DMS53 treated with DMSO at 0.1 percent for 48 hours (cell line): Measurements from ENCODE around the gene TOR1A.

Source experiments
- DNase-seq: peaks from one replicate; lab custom pipeline; 2025; ENCODE audit not compliant: unreplicated experiment; lab: John Stamatoyannopoulos, UW

The TOR1A gene

DNA sequence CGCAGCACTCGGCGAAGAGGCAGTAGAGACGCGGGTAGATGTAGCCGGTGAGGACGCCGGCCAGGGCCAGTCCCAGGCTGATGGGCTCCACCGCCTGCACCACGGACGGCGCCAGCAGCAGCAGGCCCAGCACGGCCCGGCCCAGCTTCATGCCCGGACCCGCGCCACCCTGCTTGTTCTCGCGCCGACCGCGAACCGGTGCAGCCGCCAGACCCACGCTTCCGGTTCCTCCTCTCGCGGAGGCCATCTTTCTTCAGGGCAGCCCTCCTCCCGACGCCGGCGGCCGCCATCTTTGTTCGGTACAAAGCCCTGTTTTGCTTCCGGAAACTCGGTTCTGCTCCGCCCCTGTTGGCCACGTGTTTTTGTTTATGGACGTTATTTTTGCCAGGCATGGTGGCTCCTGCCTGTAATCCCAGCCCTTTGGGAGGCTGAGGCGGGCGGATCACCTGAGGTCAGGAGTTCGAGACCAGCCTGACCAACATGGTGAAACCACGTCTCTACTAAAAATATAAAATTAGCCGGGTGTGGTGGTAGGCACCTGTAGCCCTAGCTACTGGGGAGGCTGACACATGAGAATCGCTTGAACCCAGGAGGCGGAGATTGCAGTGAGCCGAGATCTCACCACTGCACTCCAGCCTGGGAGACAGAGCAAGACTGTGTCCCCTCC is at the start of gene TOR1A:
Gene TOR1A, minus strand, starts transcription at position 202 of the 667 bp plus-strand sequence. Its CDS starts 51 bp downstream, at position 151.
- peak; percentile 87 for DNase-seq

- DNase-seq, result no peak
Measured at GRCh38 chr9:129871046-129871445, 47.1 kb upstream of the TOR1A start.

DNA sequence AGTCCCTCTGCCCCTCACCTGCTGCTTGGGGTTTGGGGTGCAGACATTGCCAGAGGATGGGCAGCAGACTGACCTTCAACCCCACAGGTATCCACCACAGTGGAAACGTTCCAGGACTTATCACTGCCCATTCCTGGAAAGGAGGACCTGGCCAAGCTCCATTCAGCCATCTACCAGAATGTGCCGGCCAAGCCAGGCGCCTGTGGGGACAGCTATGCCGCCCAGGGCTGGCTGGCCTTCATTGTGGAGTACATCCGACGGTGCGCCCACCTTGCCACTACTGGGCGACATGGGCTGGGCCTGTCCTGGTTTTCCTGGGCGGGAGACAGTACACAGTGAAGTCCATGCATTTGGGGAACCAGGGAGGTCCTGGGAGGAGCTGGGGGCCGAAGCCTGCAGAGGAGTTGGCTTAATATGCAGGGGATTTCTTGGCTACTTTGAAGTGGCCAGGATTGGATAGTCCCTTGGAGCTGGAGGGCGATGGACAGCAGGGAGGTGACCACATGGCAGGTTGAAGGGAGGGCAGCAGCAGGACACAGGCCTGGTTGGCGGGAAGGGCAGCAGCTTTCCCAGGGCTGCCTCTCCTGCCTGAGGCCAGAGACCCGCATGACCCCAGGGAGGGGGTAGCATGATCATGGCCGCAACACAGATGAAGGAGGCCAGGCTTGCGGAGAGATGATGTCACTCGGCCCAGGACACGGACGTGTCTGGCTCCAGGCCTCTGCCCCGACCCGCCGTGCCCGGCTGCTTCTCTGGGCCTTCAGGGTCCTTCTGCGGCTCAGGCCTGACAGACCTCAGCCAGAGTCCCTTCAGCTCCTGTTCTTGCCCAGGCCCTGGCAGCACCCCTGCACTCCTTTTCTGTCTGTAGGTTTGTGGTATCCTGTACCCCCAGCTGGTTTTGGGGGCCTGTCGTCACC is 45.9 kb upstream of the TOR1A start:
- DNase-seq, result no peak

DNA sequence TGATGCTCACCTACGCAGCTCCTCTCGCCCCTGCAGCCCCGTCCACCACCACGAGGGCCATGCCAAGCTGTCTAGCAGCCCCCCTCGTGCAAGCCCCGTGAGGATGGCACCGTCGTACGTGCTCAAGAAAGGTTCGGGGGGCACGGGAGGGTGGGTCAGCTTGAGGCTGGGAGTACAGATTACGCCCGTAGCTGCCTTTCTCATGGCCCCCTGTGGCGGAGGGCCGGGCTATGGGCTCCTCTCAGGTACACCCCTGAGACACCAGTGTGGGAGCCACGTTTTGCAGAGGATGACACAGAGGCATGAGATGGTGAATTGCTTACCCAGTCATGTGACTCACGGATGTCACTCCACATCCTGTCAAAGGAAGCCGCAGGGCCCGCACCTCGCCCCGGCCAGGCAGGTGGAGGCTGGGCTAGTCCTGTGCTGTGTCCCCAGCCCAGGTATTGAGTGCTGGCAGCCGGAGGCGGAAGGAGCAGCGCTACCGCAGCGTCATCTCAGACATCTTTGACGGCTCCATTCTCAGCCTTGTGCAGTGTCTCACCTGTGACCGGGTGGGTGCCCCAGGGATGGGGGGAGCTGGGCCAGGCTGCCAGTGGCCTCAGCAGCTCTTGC is 45.0 kb upstream of the TOR1A start:
- no peak for DNase-seq

DNA sequence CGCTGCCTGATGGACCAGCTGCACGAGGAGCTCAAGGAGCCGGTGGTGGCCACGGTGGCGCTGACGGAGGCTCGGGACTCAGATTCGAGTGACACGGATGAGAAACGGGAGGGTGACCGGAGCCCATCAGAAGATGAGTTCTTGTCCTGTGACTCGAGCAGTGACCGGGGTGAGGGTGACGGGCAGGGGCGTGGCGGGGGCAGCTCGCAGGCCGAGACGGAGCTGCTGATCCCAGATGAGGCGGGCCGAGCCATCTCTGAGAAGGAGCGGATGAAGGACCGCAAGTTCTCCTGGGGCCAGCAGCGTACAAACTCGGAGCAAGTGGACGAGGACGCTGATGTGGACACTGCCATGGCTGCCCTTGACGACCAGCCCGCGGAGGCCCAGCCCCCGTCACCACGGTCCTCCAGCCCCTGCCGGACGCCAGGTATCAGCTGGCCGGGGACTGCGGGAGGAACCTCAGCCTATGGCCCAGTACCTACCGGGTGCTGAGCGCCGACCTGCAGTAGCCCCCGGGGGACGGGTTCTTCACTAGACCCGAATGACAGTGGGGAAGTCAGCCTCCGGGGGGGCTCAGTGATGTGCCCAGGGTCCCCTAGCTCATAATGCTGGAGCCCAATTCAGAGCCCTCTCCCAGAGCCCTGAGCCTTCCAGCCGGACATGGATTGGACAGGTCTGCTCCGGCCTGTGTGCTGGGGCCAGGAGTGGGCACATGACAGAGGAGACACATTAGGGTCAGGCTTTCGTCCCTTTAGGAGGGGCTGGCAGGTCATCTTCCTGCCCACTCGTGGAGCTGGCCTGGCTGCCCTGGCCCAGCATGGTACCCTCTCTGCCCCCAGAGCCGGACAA is 44.3 kb upstream of the TOR1A start:
- DNase-seq, result no peak

DNA sequence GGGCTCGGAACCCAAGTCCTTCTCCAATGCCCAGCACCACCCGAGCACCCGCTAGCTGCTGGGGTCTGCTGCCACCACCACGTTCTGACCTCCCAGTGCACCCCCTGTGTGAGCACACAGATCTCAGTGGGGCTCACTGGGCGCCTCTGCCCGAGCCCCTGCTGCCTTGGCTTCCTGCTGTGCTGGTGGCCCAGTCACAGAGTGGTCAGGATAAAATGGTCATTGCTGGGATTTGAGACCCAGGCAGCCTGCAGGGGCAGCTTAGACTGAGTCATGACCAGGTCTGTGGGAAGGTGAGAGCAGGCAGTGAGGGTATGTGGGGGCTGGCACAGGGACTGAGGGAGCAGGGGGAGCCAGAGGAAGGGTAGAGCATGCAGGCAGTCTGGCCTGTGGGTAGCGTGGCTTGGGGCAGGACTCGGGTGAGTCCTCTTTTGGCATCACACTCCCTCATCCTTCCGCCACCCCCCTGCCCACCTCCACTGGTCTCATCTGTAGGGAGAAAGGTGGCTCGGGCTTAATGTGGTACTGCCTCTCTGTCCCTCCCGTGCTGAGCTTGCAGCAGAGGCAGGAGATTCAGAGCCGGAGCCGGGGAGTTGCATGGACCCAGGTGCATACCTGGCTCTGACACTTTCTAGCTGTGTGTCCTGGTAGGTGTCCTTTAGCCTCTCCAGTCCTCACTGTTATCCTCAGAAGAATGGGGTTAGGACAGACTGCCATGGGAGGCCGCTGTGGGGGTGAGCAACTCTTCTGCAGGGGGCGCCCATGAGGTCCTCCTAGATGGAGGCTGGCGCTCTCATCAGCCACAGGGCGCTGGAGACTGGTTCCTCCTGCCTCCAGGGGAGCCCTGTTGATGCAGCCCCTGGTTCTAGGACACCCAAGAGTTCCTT is 43.4 kb upstream of the TOR1A start:
- no peak for DNase-seq

GRCh38 chr9:129866394-129867135 is 42.6 kb upstream of the TOR1A start:
- DNase-seq, result no peak

GRCh38 chr9:129865668-129866320 is 41.9 kb upstream of the TOR1A start:
- no peak for DNase-seq

GRCh38 chr9:129864991-129865647 is 41.2 kb upstream of the TOR1A start:
- no peak for DNase-seq

GRCh38 chr9:129863059-129863690 is 39.2 kb upstream of the TOR1A start:
- no peak for DNase-seq

DNA sequence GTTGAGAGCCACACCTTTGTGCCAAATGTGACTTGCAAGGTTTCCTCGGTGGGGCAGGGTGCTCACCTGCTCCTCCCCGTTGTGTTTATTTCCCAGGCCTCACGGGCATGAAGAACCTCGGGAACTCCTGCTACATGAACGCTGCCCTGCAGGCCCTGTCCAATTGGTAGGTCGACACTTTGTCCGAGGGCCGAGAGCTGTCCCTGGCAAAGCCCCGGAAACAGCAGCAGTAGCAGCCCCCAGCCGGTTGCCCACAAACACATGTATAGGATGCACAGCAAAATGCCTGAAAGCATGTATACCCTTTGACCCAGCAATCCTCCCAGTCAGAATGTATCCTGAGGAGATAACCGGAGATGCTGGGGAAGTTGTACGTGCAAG is 37.5 kb upstream of the TOR1A start:
- DNase-seq, result no peak

DNA sequence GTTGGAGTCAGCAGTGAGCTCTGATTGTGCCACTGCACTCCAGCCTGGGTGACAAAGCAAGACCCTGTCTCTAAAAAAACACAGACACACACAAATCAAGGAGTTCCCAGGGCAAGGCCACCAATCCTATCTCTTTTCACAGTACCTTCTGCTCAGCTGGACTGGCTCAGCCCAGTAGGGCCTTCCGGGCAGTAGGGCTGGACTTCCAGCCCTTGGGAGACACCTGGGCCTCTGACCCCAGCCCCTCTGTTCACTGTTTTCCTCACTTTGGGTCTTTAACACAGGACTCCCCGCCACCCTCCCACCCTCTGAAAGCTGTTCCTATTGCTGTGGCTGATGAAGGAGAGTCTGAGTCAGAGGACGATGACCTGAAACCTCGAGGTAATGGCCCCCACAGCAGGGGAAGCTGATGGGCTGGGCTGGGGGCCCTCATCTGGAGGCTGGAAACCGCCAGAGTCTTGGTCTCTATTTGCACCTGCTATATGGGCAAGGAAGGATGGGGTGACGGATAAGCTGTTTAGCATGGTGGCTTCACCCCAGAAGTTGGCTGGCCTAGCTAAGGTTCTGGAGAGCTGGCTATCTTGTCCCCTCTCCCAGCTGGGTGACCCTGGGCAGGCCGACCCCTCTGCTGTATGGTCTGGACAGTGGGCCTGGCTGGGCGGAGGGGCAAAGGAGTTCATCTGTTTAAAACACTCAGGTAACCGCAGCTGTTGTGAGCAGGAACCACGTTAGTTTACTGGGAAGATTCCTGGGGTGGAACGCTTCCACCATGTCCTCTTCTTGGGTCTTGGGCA is 36.9 kb upstream of the TOR1A start:
- DNase-seq, result no peak

DNA sequence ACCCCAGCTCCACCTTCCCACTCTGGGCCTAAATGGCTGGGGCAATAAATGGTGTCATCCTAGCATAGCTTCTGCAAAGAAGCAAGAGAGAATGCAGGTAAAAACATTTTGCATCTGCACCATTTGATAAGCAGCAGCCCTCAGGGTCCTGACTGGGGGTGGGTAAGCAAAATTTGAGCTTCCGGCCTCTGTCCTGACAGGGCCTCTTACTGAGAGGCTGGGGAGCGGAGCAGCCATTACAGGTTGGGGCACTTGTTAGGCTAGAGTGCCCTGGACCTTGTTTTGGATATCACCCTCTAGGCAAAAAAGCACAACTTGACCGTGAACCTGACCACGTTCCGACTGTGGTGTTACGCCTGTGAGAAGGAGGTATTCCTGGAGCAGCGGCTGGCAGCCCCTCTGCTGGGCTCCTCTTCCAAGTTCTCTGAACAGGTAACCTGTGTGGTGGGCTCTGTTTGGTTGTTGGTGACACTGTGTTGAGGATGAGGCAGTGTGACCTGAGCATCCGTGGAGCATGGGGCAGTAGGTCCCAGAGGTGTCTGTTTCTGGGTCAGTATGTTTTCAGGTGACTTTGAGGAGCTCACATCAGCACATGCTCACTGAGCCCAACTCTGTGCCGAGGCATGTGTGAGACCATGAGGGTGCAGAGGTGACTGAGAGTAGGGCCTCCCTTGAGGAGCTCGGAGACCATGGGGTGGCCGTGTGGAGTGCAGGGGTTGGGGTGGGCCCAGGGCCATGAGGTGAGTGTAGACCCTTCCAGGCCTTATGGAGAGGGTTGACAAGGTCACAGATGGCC is 34.4 kb upstream of the TOR1A start:
- DNase-seq, result no peak

- no peak for DNase-seq
Measured at GRCh38 chr9:129857207-129857606, 33.3 kb upstream of the TOR1A start.

- no peak for DNase-seq
Measured at GRCh38 chr9:129854588-129855110, 30.7 kb upstream of the TOR1A start.

DNA sequence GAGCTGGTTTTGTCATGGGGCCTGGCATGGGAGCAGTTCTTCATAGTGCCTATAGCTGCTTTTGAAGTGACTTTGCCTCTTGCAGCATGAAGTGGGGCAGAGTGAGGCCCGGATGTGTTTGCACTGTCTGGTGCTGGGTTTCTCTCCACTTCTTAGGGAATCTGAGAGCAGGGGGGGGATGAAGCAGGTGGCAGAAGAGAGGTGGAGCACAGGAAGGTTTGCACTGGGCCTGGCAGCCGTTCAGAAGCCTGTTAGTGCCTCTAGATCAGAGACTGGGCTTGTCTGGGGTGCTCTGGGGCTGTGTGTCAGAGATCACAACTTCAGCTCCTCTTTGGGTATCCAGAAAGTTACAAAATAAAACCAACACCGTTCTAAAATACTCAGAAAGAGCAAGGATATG is 29.7 kb upstream of the TOR1A start:
- DNase-seq, result no peak
